Gastroesophageal sphincter (tissue), 3 donors: Measurements from ENCODE around the gene ZNF799.
"Not testable (repeated sequence)": the region's sequence is repeated elsewhere in the genome, so short reads cannot be mapped to it uniquely, and the experiment has no call there.

ENCODE experiments used
- POLR2A ChIP-seq, 2 donors: fragments of 450-650 bp; IDR thresholded peaks; one replicate each; pipeline ENCODE4 v1.6.1; 2017; ENCODE audit warnings: antibody characterized with exemption in 2 of 2, mild to moderate bottlenecking in 2 of 2, moderate library complexity in 1 of 2
- POLR2AphosphoS5 ChIP-seq: sonication (generic); formaldehyde crosslinking; IDR thresholded peaks from one replicate; pipeline ENCODE4 v1.6.1; 2017; ENCODE audit warnings: antibody characterized with exemption
- TF ChIP-seq, protein P1 (sequence below), 4 experiments: fragments of 200-600 bp in 2 of 4; fragments of 450-650 bp in 2 of 4; sonication (generic) in 1 of 4; IDR thresholded peaks; one replicate each; pipeline ENCODE4 v1.5.1; 2017 to 2019; ENCODE audit warnings: antibody characterized with exemption in 4 of 4, mild to moderate bottlenecking in 2 of 4, moderate library complexity in 2 of 4

DNA sequence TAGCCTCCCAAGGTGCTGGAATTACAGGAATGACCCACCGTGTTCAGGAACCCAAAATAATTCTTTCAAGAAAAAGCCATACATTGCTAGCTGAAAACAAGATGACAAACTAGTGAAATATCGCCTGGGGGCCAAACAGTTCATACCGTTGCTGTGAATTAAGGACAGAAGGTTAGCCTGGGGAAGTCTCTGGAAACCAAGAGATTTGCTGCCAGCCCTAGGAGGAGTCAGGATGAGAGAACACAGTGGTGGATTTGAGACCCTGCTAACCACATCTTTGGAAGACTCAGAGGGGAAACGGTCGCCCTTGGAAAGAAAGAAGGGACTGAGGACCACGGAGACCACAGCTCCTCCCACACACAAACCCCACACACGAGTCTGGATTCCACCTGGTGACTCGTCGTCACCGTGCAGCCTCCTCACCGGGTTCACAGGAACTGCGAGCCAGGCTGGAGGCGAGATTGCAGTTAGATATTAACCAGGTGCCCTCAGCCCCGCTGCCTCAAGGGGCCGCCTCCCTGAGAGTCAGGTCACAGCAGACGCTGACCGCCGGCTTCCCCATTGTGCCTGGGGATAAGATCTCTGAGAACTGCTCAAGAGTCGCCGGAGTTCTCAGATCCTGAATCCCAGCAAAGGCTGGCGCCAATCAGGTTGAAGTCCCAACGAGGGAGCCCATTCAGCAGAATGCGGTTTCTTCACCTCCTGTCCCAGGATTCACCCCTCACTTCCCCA lies 1.0 kb downstream of the ZNF799 start:
- TF ChIP-seq, protein P1, sequence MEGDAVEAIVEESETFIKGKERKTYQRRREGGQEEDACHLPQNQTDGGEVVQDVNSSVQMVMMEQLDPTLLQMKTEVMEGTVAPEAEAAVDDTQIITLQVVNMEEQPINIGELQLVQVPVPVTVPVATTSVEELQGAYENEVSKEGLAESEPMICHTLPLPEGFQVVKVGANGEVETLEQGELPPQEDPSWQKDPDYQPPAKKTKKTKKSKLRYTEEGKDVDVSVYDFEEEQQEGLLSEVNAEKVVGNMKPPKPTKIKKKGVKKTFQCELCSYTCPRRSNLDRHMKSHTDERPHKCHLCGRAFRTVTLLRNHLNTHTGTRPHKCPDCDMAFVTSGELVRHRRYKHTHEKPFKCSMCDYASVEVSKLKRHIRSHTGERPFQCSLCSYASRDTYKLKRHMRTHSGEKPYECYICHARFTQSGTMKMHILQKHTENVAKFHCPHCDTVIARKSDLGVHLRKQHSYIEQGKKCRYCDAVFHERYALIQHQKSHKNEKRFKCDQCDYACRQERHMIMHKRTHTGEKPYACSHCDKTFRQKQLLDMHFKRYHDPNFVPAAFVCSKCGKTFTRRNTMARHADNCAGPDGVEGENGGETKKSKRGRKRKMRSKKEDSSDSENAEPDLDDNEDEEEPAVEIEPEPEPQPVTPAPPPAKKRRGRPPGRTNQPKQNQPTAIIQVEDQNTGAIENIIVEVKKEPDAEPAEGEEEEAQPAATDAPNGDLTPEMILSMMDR (IDR thresholded peaks at IDR 0.05), result not testable (repeated sequence)
- not testable (repeated sequence) for TF ChIP-seq POLR2AphosphoS5; POLR2A (IDR thresholded peaks at IDR 0.05)
